ENCODE data around the gene ZDHHC14.

The ZDHHC14 gene

DNA sequence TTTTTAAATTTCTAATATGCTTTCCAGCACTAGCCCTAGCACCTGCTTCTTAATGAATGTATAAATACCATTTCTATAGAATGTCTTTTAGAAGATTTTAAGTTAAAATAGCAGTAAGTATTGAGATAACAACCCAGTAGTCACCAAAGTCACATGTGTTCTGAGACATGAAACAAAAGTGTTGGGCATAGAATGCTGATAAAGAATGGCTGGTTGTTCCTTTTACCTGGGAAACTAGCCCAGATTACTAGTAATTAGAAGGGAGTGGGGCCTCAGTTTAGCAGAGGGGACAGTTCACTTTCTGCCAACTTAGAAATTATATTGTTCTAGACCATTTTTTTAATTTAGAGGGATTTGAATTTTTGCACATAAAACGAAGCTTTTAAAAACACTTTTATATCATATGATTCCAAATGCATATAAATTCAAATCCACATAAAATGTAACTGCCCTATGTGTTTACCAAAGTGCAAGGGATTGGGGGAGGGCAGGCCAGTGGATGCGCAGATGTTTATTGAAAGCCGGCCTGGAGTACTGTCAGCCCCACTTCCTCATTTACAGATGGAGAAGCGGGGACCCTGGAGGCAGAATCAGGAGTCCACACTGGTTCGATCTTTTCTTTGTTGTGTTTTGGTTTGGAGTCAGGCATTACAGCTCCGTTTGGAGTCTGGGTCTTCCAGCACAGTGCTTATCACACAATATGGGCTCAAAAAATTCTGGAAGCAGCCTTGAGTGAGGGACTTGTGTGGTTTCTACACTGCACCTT, 139.8 kb downstream of the ZDHHC14 start:
- DNase-seq = no peak

DNA sequence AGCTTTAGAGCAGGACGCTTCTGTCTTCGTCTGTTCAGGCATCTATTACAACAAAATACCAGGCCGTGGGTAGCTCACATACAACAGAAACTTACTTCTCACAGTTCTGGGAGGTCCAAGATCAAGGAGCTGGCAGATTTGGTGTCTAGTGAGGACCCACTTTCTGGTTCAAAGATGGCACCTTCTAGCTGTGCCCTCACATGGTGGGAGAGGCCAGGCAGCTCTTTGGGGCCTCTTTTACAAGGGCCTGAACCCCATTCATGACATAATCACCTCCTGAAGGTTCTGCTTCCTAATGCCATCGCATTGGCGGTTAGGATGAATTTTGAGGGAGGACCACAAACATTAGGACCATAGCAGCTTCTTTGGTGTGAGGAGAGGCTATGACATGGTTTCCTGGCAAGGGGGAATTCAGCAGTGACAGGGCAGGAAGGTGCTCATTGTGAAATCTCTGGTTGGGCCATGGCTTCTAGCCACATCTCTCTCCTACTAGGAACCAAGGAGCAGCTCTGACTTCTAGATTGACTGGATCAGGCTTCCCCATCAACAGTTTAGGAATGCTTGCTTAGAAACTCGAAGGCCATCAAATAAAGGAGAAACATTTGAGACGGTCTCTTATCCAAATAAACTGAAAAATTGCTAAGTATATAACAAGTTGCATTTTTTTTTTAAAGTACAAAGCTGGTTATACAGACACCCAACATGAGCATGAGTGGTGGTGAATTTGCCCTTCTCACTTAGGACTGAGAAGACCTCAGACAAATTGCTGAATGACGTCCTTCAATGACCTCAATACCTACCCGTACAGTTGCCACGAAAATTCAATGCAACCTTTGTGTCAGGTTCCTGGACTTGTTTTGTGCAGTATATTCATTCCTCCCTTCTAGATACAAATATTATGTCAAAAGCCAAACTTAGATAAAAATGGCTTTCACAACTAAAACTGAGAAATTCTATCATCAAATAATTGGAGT, 140.7 kb downstream of the ZDHHC14 start:
- no peak for DNase-seq

DNA sequence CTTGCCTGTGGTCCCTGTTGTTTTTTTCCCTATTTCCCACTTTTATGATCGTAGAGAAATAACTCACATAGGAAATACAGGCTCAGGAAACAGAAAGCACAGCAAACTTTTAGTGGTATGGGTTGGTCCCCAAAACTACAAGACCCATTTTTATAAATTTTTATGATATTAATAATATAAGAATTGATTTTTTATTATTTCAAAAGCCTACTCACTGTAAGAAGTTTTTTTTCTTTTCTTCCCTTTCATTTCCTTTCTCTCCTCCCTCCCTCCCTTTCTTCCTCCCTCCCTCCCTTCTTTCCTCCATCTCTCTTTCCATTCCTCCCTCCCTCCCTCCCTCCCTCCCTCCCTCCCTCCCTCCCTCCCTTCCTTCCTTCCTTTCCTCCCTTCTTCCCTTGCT, 141.5 kb downstream of the ZDHHC14 start:
- no peak for DNase-seq

DNA sequence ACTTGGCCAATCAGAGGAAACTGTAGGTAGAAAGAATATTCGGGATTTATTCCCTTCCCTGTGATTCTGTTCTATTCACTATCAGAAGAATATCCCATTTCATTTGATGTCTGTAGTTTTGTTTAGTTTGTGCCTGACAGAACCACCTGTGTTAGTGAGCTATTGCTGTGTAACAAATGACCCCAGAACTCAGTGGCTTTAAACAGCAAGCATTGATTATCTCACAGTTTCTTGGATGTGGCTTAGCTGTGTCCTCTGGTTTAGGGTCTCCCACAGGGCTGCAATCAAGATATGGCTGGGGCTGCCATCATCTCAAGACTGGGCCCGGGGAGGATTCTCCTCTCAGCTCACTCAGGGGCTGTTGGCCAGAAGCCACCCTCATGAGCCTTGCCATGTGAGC, 143.7 kb downstream of the ZDHHC14 start:
- no peak for DNase-seq

DNA sequence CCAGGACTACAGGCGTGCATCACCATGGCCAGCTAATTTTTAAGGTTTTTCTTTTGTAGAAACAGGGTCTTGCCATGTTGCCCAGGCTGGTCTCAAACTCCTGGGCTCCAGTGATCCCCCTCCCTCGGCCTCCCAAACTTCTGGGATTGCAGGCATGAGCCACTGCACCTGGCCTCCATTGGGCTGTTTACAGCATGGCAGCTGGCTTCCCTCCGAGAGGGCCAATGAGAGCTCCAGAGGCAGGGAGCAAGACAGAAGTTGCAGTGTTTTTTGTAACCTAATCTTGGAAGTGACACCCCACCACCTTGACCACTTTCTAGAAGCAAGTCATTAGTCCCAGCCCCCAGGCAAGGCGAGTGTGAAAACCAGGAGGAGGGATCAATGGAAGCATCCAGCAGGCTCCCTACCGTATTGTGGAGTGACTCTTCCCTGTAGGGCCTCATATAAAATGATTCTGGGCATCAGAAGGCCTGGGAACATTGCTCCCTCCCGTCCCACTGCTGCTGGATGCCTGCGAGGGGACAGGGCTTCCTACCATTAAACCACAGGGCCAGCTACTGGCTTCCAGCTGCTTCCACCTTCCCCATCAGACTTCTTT, 144.4 kb downstream of the ZDHHC14 start:
- no peak for DNase-seq

DNA sequence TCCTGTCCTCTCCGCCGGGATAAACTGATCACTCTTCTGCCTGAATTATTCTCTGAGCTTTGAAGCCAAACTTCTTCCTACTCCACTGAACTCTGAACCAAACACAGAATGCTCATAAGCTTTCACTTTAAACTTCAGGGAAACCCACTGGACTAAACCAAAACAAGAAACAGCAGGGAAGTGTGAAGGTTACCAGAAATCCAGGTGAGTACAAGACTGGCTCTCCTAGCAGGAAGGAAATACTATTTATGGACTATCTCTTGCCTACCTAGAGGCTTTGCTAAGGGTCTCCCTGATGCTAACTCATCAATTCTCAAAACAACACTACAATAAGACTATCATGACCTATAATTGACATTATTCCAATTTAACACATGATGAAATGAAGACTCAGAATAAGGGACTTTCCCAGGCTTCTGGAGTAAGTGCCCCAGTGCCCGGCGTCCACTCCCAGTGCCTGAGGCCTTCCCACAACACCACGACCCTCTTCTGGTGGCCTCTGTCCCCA, 145.0 kb downstream of the ZDHHC14 start:
- DNase-seq = no peak

DNA sequence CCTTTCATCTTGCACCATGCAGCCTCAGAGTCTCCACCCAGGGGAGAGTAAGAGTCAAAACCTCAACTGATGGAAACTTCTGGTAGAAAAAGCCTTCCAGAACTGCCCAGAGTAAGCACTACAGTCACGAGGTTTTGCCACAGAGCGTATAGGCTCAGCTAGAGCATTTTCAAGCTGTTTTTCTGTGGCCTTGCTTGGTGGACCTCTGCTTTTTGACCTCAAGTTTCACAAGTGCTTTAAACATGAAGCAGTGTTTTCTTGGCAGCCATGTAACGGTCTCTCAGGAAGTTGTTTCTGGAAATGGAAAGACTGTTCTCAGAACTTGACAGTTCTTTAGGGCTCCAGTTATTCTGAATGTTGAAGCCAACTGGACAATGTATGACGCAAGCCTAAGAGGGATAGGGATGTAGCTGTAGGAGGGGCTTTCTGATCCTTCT, 146.5 kb downstream of the ZDHHC14 start:
- DNase-seq = no peak

DNA sequence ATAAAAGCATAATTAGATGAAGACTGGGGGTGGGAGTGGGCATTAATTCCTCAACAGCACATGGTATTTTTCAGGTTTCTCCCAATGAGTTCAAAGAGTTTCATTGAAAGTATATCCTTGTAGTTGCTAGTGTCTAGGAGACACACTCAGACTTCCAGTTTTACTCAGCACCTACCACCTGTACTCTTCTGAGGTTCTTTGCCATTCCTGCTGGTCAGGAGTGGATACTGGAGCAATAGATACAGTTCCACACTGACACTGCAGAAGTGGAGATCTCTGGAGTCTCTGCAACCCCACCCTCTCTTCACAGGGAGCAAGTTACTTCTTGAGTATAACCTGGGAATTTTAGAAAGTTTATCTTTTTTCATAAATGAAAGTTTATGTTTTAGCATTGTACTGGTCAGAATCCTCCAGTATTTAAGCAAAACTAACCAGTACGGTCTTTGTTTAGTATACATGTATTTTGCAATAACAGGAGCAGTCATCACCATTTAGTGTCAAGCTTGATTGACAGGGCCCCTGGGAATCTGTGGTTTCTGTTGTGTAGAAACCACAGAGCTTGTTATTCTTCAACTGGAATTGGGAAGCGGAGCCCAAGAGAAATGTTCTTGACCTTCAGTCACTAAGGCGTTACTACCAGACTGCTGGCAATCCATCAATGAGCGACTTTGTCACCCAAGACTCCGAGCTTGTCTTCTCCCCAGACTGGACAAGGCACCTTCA, 148.1 kb downstream of the ZDHHC14 start:
- no peak for DNase-seq

DNA sequence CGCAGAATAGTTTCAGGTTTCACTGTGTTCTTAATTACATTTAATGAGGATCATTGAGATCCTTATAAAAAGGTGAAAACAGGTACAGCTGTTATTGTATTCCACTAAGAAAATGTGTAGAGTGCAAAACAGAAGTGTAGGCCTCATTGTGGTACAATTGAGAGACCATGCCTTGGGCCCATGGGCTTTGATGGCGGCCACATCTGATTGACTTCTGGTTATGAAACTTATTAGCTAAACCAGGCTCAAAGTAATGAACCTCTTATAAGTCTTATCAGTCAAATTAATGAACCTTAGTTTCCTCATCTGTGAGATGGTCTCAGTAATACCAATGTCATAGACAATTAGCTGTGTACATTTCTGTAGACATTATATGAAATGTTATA, 148.7 kb downstream of the ZDHHC14 start:
- DNase-seq = no peak

DNA sequence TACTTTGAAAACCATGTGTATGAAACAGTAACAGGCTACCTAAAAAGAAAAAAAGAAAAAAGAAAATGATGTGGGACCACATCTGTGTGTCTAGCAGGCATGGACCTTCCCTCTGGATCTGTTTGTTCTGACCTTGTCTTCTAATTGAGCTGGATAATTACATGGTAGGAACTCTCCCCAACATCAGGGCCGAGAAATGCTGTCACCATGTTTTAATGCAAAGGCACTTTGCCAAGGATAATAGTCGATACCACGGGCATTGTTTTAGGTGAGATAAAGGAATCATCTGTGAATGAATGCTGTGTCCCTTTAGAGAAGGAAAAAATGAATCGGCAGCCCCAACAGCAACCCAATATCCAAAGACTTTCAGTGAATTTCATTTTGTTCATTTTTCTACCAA, 149.1 kb downstream of the ZDHHC14 start:
- DNase-seq = no peak

DNA sequence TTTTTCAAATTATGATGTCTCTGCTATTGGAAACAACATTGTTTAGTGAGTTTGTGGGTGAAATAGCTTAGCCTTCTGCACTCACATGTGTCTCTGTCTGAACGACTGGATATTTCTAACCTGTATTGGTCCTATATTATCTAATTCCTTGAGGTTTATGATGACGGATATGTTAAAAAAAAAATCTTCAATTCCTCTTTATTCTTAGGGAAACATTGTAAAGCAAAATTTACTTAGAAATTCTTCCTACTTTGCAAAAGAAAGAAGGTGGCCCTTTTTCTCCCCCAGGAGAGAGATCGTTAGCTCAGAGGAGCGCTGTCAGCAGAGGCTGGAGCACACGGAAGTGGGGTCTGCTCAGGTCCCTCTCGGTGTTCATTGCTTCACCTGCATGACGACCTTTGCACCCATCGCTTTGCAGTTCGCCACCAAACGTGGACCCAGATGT, 149.8 kb downstream of the ZDHHC14 start:
- DNase-seq = no peak

DNA sequence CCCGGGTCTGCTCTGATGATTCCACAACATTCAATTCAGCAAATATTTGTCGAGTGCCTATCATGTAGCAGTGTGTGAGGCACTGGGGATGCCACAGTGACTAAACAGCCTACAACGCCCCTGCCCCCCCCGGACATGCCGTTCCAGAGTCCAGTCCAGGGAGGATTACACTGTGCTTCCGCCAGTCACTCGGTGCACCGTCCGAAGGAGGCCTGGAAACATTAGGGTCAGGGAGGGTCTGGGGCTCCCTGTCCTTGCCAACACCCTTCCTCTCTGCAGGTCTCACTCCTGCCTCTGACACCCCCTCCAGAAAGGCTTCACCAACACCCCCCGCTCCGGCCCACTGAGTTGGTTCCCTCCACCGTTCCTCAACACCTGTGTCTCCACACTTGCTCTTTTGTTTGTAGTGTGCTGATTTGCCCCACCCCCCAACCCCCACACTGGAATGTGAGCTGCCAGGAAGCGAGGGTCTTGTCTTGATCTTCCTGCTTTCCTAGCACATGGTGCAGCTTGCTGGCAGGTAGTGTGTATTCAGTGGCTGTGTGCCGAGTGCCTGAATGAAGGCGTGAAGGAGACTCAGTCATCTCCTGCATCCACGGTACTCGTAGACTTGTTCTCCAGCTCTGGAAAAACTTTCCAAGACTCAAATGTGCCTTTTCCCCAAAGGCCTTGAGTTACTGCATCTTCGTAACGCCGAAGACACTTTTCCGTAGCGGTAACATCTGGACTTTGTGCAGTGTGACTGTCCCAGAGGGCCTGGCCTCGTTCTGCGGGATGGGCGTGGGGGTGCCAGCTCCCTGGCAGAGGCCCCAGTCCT, 150.4 kb downstream of the ZDHHC14 start:
- no peak for DNase-seq

DNA sequence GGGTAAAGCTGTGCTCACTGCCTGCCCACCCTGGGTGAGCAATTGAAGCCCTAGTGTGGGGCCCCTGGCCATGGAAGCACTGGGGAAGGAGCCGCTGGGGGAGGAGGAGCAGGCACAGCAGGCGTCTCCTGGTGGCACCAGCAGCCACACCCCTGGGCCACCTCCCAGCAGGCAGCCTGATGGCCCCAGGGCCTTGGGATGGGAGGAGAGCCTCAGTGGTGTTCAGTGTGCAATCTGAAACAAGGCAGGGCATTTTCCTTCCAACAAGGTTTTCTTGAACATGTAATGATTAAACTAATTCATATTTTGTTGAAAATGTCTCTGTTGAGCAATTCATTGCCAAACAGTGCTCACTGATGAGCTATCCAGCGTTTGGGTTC, 151.0 kb downstream of the ZDHHC14 start:
- no peak for DNase-seq

DNA sequence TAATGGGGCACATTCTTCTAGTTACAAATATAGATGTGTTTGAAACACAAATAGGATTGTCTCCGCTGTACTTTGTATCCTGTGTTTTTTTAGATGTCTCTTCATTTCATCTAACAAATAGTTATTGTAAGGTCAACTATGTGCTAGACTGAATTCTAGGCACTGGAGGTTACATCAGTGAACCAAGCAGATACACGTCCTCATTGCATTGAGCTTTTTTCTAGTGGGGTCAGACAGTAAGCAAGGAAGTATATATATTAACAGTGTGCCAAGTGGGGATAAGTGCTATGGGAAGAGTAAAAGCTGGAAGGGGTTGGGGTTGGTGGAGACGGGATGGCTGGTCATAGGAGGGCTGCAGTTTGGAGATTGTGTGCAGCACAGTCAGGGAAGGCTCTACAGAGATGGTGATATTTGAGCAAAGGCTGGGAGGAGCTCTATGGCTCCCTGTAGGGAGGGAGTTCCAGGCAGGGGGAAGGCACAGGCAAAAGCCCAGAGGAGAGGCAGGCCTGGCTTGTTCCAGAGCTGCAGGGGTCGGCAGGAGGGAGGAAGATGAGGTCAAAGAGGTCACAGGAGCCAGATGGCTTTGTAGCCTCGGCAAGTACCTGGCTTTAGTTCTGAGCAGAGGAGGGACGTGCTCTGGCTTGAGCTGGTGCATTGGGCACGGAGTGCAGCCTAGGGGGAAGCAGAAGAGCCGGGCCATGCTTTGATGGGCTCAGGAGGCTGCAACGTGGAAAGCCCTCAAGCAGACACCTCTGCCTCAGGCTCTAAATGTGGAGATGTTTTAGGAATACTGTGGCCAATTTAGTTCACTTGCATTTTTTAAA, 152.3 kb downstream of the ZDHHC14 start:
- no peak for DNase-seq

DNA sequence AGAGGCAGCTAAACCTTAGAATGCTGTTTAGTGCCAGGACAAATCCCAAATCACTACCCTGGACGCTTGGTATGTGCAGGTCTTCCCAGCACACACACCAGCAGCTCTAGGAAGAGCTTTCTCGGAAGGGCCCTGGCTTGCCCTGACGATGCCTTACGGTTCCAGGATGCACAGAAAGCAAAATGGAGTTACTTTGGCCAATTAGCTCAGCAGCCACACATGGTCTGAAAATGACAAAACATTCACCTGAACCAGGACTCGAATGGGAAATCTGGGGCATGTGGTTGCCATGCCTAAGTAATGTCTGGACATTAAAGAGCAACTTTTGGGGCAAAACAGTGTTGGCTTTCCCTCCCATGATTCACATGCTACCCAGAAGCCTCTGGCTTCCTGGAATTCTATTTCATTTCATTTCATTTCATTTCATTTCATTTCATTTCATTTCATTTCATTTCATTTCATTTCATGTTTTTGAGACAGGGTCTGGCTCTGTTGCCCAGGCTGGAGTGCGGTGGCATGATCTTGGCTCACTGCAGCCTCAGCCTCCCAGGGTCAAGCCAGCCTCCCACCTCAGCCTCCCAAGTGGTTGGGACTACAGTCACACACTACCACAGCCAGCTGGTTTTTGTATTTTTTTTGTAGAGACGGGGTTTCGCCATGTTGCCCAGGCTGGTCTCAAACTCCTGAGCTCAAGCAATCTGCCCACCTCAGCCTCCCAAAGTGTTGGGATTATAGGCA, 153.3 kb downstream of the ZDHHC14 start:
- DNase-seq = no peak

DNA sequence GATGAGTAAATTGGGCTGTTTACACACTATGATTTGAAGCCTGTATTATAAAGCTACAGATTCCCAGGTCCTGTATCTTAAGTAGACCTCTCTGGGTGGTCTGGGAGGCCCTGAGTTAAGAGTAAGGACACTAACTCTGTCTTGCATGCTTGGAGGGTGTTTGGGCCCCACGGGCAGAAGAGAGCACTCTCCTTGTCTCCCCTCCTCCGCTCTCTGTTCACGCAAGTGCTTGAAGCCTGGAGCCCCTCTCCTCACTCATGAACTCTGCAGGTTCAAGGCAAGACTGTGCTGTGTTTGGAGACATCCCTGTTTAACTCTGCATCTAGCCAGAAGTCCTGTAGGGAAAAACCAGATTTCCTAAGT, 154.0 kb downstream of the ZDHHC14 start:
- no peak for DNase-seq

DNA sequence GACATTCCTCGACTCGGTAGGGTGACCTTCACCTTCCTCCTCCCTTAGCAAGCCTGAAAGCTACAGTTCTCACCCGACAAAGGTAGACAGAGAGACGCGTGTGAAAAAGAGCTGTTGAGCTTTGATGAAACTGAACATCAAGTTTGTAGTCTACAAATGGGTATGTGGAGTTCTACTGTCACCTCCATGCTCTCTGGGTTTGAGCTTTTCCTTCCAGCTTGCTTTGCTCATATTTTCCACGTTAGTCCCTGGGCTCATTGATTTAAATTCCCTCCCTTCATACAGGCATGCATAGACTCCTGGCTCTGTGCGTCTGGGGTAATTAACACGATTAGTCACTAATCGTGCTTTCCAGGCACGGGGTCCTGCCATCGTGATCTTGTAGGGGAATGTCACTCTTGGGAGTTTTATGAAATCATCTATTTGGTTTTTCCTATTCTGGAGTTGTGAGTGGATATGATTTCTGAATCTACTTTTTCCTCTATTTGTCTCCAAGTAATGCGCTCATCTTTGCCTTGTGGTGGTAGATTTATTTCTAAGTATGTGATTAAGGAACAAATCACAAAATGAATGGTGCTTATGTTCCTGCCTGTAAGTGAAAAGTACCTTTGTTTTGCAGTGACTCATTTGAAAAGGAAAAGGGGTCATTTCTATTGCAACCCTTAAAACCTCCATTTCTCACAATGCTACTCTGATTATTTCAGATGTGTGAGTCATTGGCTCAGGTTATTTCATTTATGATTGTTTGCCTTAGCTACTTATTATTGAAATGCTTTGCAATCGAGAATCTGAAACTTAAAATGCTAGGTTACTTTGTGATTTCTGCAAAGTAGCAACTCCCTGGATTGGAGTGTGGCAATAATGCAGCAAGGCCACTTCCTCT, 154.6 kb downstream of the ZDHHC14 start:
- no peak for DNase-seq

DNA sequence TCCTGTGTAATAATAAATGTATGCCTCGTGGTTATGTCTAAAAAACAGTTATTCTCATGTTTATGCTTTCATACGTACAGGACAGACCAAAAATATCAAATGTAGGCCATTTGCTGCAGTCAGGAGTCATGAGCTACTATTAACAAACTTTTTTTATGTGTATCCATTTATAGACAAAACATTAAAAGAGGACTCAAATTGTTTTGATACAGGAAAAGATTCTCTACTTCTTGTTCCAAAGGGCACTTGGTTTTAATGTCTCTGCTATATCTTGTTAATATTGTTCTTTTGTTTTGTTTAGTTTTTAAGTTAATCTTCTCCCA, 155.2 kb downstream of the ZDHHC14 start:
- no peak for DNase-seq

DNA sequence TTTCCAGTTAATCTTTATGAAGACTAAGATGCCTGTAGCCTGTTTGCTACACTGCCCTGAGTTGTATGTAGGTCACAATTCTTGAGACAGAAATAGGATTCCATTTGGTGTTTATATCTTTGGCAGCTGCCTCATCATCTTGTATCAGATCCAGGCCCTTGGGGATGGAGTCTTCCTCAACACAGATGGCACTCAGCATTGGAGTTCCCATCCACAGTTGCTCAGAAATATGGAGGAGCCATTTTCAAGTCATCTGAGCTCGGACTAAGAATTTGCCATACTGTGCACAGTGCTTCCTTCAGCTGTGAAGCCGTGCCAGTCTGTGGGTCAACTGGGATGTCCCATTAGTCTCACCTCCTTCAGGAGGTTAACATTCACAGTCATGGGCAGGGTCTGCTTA, 156.6 kb downstream of the ZDHHC14 start:
- no peak for DNase-seq

Data from stimulated activated CD4-positive, alpha-beta T cell treated with anti-CD3 and anti-CD28 coated beads, Interleukin-12 subunit alpha, Interleukin-12 subunit beta, amount 100 ng/mL, for 4 hours (primary cell).